H9 (cell line): ENCODE results near the gene RAPH1. TPM values are rescaled to one million over a fixed set of nuclear protein-coding genes. Genes with fewer than 3 reads are reported as not detected.

Experiments used
- DNase-seq: peaks from one replicate; pipeline ENCODE4 v3.0.0-alpha.2; 2017
- H2AFZ ChIP-seq: one replicate; pipeline ENCODE4 v1.6.1; 2013; ENCODE audit warnings: mild to moderate bottlenecking, low read length, control low read depth, moderate library complexity
- H2AK5ac ChIP-seq: 2 replicates; pipeline ENCODE4 v1.6.1; 2013; ENCODE audit warnings: low read length, control low read depth, mixed read lengths; ENCODE audit not compliant: insufficient read length
- H2BK120ac ChIP-seq: one replicate; pipeline ENCODE4 v1.6.1; 2013; ENCODE audit warnings: low read depth, mild to moderate bottlenecking, low read length, control low read depth, inconsistent platforms; ENCODE audit not compliant: poor library complexity, severe bottlenecking
- H2BK12ac ChIP-seq: 2 replicates; pipeline ENCODE4 v1.6.1; 2013; ENCODE audit warnings: low read length, control low read depth, mixed read lengths, low read depth; ENCODE audit not compliant: insufficient read length
- H2BK15ac ChIP-seq: 2 replicates; pipeline ENCODE4 v1.6.1; 2013; ENCODE audit warnings: low read depth, low read length, control low read depth
- H2BK20ac ChIP-seq: one replicate; pipeline ENCODE4 v1.6.1; 2013; ENCODE audit warnings: low read depth, mild to moderate bottlenecking, low read length, control low read depth, inconsistent platforms; ENCODE audit not compliant: poor library complexity, severe bottlenecking
- H2BK5ac ChIP-seq: 2 replicates; pipeline ENCODE4 v1.6.1; 2013; ENCODE audit warnings: low read length, control low read depth, mixed read lengths; ENCODE audit not compliant: insufficient read length
- H3K14ac ChIP-seq: 2 replicates; pipeline ENCODE4 v1.6.1; 2013; ENCODE audit warnings: low read length, control low read depth; ENCODE audit not compliant: insufficient read depth
- H3K18ac ChIP-seq: 2 replicates; pipeline ENCODE4 v1.6.1; 2013; ENCODE audit warnings: low read depth, mild to moderate bottlenecking, mixed read lengths, low read length, control low read depth; ENCODE audit not compliant: insufficient read length
- H3K23ac ChIP-seq: 2 replicates; pipeline ENCODE4 v1.6.1; 2013; ENCODE audit warnings: low read length, control low read depth, mixed read lengths, low read depth; ENCODE audit not compliant: insufficient read length
- H3K23me2 ChIP-seq: 2 replicates; pipeline ENCODE4 v1.6.1; 2013; ENCODE audit warnings: low read depth, mild to moderate bottlenecking, mixed read lengths, low read length, control low read depth; ENCODE audit not compliant: insufficient read length, poor library complexity, severe bottlenecking
- H3K27ac ChIP-seq: 2 replicates; pipeline ENCODE4 v1.5.1; 2013; ENCODE audit warnings: low read length, control low read depth, mixed read lengths, low read depth; ENCODE audit not compliant: insufficient read length
- H3K27me3 ChIP-seq: 2 replicates; pipeline ENCODE4 v1.6.1; 2013; ENCODE audit warnings: low read length, control low read depth, inconsistent platforms; ENCODE audit not compliant: insufficient read depth
- H3K4ac ChIP-seq: 2 replicates; pipeline ENCODE4 v1.6.1; 2013; ENCODE audit warnings: low read depth, mild to moderate bottlenecking, control low read depth, inconsistent platforms, low read length, moderate library complexity
- H3K4me1 ChIP-seq: 2 replicates; pipeline ENCODE4 v1.6.1; 2013; ENCODE audit warnings: low read length, control low read depth, inconsistent platforms; ENCODE audit not compliant: insufficient read depth
- H3K4me2 ChIP-seq: 2 replicates; pipeline ENCODE4 v1.6.1; 2013; ENCODE audit warnings: low read length, control low read depth, mixed read lengths; ENCODE audit not compliant: insufficient read length, insufficient read depth
- H3K56ac ChIP-seq: 2 replicates; pipeline ENCODE4 v1.6.1; 2013; ENCODE audit warnings: low read depth, mild to moderate bottlenecking, mixed read lengths, low read length, control low read depth; ENCODE audit not compliant: insufficient read length
- H3K79me1 ChIP-seq: 2 replicates; pipeline ENCODE4 v1.6.1; 2013; ENCODE audit warnings: low read depth, mild to moderate bottlenecking, moderate library complexity, low read length, control low read depth, inconsistent platforms; ENCODE audit not compliant: insufficient read depth, poor library complexity, severe bottlenecking
- H3K79me2 ChIP-seq: 2 replicates; pipeline ENCODE4 v1.6.1; 2013; ENCODE audit warnings: low read length, control low read depth, inconsistent platforms; ENCODE audit not compliant: insufficient read depth
- H3K9ac ChIP-seq: 2 replicates; pipeline ENCODE4 v1.6.1; 2013; ENCODE audit warnings: low read length, control low read depth, mixed read lengths; ENCODE audit not compliant: insufficient read length; ENCODE audit errors: extremely low read depth
- H3K9me3 ChIP-seq: one replicate; pipeline ENCODE4 v1.6.1; 2013; ENCODE audit warnings: low read depth, low read length, inconsistent platforms; ENCODE audit not compliant: control insufficient read depth
- H3T11ph ChIP-seq: one replicate; pipeline ENCODE4 v1.6.1; 2013; ENCODE audit warnings: mild to moderate bottlenecking, low read length, control low read depth, inconsistent platforms
- H4K20me1 ChIP-seq: one replicate; pipeline ENCODE4 v1.6.1; 2013; ENCODE audit not compliant: control insufficient read depth, insufficient read length, insufficient read depth
- H4K5ac ChIP-seq: 2 replicates; pipeline ENCODE4 v1.6.1; 2013; ENCODE audit warnings: low read depth, mild to moderate bottlenecking, mixed read lengths, low read length, control low read depth; ENCODE audit not compliant: insufficient read length
- H4K8ac ChIP-seq: replicated peaks from 2 replicates; pipeline ENCODE4 v1.6.1; 2013; ENCODE audit warnings: low read length, control low read depth, mixed read lengths, low read depth; ENCODE audit not compliant: insufficient read length
- H4K91ac ChIP-seq: 2 replicates; pipeline ENCODE4 v1.6.1; 2013; ENCODE audit warnings: low read depth, mild to moderate bottlenecking, moderate library complexity, mixed read lengths, low read length, control low read depth; ENCODE audit not compliant: insufficient read length
- H3K27ac Mint-ChIP-seq, 3 experiments: 2 replicates in 2 of 3; 3 replicates in 1 of 3; pipeline ENCODE4 v1.8.0; 2020 to 2021; ENCODE audit warnings: mixed read lengths in 3 of 3, mild to moderate bottlenecking in 1 of 3, moderate library complexity in 1 of 3
- H3K27me3 Mint-ChIP-seq: 2 replicates; pipeline ENCODE4 v1.8.0; 2021; ENCODE audit warnings: low read depth, mild to moderate bottlenecking, moderate library complexity, mixed read lengths
- H3K36me3 Mint-ChIP-seq, 3 experiments: 2 replicates in 2 of 3; 3 replicates in 1 of 3; pipeline ENCODE4 v1.8.0; 2020 to 2021; ENCODE audit warnings: low read depth in 3 of 3, mixed read lengths in 3 of 3; ENCODE audit not compliant: insufficient read depth in 1 of 3
- H3K4me1 Mint-ChIP-seq, 2 experiments: 2 replicates each; pipeline ENCODE4 v1.8.0; 2020; ENCODE audit warnings: mixed read lengths in 2 of 2
- H3K4me3 Mint-ChIP-seq, 2 experiments: 2 replicates in 1 of 2; 3 replicates in 1 of 2; pipeline ENCODE4 v1.8.0; 2020 to 2021; ENCODE audit warnings: mild to moderate bottlenecking in 2 of 2, mixed read lengths in 2 of 2, moderate library complexity in 1 of 2
- H3K9me3 Mint-ChIP-seq, 2 experiments: 2 replicates in 1 of 2; 3 replicates in 1 of 2; pipeline ENCODE4 v1.8.0; 2020; ENCODE audit warnings: mild to moderate bottlenecking in 2 of 2, mixed read lengths in 2 of 2, moderate library complexity in 1 of 2
- total RNA-seq: library from RNA; stranded (reverse); gene quantifications from 2 replicates; pipeline ENCODE4 v1.2.1, GENCODE V29; 2021
- TF ChIP-seq, protein P1 (sequence below): fragments of 200-600 bp; sonication (generic); conservative IDR thresholded peaks from 3 replicates; pipeline ENCODE4 v1.8.0; 2021; ENCODE audit warnings: antibody characterized with exemption, mild to moderate bottlenecking

Gene RAPH1
- total RNA-seq, 1 experiment from 2014 or later: 17.1 TPM

DNA sequence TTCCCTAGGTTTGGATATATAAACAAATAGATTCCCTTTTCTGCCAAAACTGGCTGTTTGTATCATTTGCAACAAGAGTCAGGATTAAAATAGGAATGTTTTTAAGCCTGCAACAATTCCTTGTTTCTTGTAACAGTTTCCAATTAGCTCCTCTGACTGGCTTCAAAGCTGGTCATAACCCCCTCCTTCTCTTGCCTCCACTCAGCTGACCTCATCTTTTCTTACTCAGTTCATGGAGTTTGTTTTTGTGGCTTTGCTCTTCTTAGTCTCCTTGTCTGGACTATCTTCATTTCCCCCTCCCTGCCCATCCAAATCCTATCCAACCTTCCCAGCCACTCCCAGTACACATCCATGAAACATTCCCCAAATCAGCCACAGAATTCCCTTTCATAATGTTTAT, 14.3 kb upstream of the RAPH1 start:
- H3K36me3 Mint-ChIP-seq: no peaks in the 10 kb centered on the region
- H3K27ac Mint-ChIP-seq: no peak overlapping the region
- H3K23me2 ChIP-seq: no peaks in the 10 kb centered on the region

More for the DNA sequence above, 14.3 kb upstream of the RAPH1 start:
- Histone ChIP-seq H3K9me3 (no peaks in the 10 kb centered on the region), H2BK120ac (no peak overlapping the region), H3K14ac (no peak overlapping the region), H4K20me1 (no peaks in the 10 kb centered on the region), H4K8ac (no peak overlapping the region), H3K18ac (no peak overlapping the region), H3K4ac (no peak overlapping the region), H4K91ac (no peak overlapping the region), H3K27me3 (no peaks in the 10 kb centered on the region), H3K4me2 (no peak overlapping the region), H2AFZ (no peak overlapping the region), H2BK20ac (no peak overlapping the region), H2BK15ac (no peak overlapping the region), H3T11ph (no peak overlapping the region), H3K27ac (no peak overlapping the region), H2BK5ac (no peak overlapping the region), H4K5ac (no peak overlapping the region), H3K79me2 (no peaks in the 10 kb centered on the region), H2AK5ac (no peak overlapping the region), H3K23ac (no peak overlapping the region), H3K4me1 (peaks cover 3% of the 10 kb centered on the region; the same call in 1 of the 2 replicates), H3K79me1 (no peaks in the 10 kb centered on the region), H2BK12ac (no peak overlapping the region), H3K56ac (no peak overlapping the region), H3K9ac (no peak overlapping the region)
- Mint-ChIP-seq H3K4me3 (no peak overlapping the region), H3K9me3 (no peaks in the 10 kb centered on the region), H3K27me3 (no peaks in the 10 kb centered on the region; the same call in 1 of the 2 replicates), H3K4me1 (peaks cover 6 to 11% of the 10 kb centered on the region in 2 experiments; a peak in 3 of 4 replicates)
- no peak for DNase-seq
- TF ChIP-seq, protein P1, sequence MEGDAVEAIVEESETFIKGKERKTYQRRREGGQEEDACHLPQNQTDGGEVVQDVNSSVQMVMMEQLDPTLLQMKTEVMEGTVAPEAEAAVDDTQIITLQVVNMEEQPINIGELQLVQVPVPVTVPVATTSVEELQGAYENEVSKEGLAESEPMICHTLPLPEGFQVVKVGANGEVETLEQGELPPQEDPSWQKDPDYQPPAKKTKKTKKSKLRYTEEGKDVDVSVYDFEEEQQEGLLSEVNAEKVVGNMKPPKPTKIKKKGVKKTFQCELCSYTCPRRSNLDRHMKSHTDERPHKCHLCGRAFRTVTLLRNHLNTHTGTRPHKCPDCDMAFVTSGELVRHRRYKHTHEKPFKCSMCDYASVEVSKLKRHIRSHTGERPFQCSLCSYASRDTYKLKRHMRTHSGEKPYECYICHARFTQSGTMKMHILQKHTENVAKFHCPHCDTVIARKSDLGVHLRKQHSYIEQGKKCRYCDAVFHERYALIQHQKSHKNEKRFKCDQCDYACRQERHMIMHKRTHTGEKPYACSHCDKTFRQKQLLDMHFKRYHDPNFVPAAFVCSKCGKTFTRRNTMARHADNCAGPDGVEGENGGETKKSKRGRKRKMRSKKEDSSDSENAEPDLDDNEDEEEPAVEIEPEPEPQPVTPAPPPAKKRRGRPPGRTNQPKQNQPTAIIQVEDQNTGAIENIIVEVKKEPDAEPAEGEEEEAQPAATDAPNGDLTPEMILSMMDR: no peak
